OCI-LY7 (cell line): ENCODE measurements around the gene KCNC1. TPM values are rescaled to one million over a fixed set of nuclear protein-coding genes. Genes with fewer than 3 reads are reported as not detected.

ENCODE experiments used
- BruUV-seq: library from RNA; stranded (reverse); fragments of 400-500 nt; replicated peaks from 2 replicates; lab custom pipeline; 2021; lab: Mats Ljungman, UMichigan
- CTCF ChIA-PET: fragments of 300-600 bp; sonication (Branson Sonifier 250); formaldehyde crosslinking; loops from one replicate; lab custom pipeline; 2022; ENCODE audit warnings: antibody characterized with exemption; ENCODE audit not compliant: unreplicated experiment; lab: Charles Lee
- POLR2A ChIA-PET: fragments of 300-600 bp; sonication (Branson Sonifier 250); formaldehyde crosslinking; loops from one replicate; lab custom pipeline; 2022; ENCODE audit warnings: antibody characterized with exemption; lab: Charles Lee
- DNase-seq: peaks from one replicate; pipeline ENCODE4 v3.0.0-alpha.2; 2015; ENCODE audit warnings: low spot score
- H2AFZ ChIP-seq: fragments of 200-600 bp; sonication (generic), shearing (Covaris generic); 2 replicates; pipeline ENCODE4 v1.6.1; 2014; ENCODE audit warnings: mild to moderate bottlenecking, antibody characterized with exemption, low read length, moderate library complexity
- H3K27ac ChIP-seq: fragments of 200-600 bp; sonication (generic); 2 replicates; pipeline ENCODE4 v1.5.1; 2014; ENCODE audit warnings: mixed run types, low read depth, mild to moderate bottlenecking, moderate library complexity, low read length, inconsistent platforms; ENCODE audit not compliant: poor library complexity, severe bottlenecking
- H3K36me3 ChIP-seq: fragments of 200-600 bp; sonication (generic); 2 replicates; pipeline ENCODE4 v1.6.1; 2014; ENCODE audit warnings: mild to moderate bottlenecking, antibody characterized with exemption, low read length, moderate library complexity, mixed read lengths; ENCODE audit not compliant: insufficient read depth
- H3K4me1 ChIP-seq: fragments of 200-600 bp; sonication (generic); 2 replicates; pipeline ENCODE4 v1.5.1; 2014; ENCODE audit warnings: mild to moderate bottlenecking, low read length; ENCODE audit not compliant: insufficient read depth, poor library complexity, severe bottlenecking
- H3K4me2 ChIP-seq: fragments of 200-600 bp; sonication (generic); 2 replicates; pipeline ENCODE4 v1.6.1; 2014; ENCODE audit warnings: mild to moderate bottlenecking, low read length
- H3K4me3 ChIP-seq: fragments of 200-600 bp; sonication (generic); 2 replicates; pipeline ENCODE4 v1.5.1; 2014; ENCODE audit warnings: mild to moderate bottlenecking, low read depth, low read length; ENCODE audit not compliant: poor library complexity, severe bottlenecking
- H3K79me2 ChIP-seq: fragments of 200-600 bp; sonication (generic); 2 replicates; pipeline ENCODE4 v1.6.1; 2016; ENCODE audit warnings: low read depth, mild to moderate bottlenecking, low read length, moderate library complexity, mixed read lengths; ENCODE audit not compliant: insufficient read depth
- H3K9me2 ChIP-seq: fragments of 200-600 bp; sonication (generic); 2 replicates; pipeline ENCODE4 v1.6.1; 2016; ENCODE audit warnings: mild to moderate bottlenecking, low read length, mixed read lengths; ENCODE audit not compliant: insufficient read depth
- H3K9me3 ChIP-seq: fragments of 200-600 bp; sonication (generic); 2 replicates; pipeline ENCODE4 v1.6.1; 2014; ENCODE audit warnings: mild to moderate bottlenecking, mixed run types, low read length, mixed read lengths
- H4K20me1 ChIP-seq: fragments of 200-600 bp; sonication (generic); 2 replicates; pipeline ENCODE4 v1.6.1; 2014; ENCODE audit warnings: mild to moderate bottlenecking, antibody characterized with exemption, low read length, moderate library complexity, mixed read lengths; ENCODE audit not compliant: insufficient read depth
- EZH2phosphoT487 ChIP-seq: fragments of 200-600 bp; sonication (generic); IDR thresholded peaks from 2 replicates; pipeline ENCODE4 v1.6.1; 2018; ENCODE audit warnings: low read depth, borderline replicate concordance, mild to moderate bottlenecking, mixed run types, antibody characterized with exemption, low read length, moderate library complexity, mixed read lengths
- intact Hi-C: fragments of 100-400 bp; cut with micrococcal nuclease; formaldehyde crosslinking; loops from one replicate; pipeline ENCODE4 v1.10.0; 2022; ENCODE audit not compliant: unreplicated experiment
- total RNA-seq, 2 experiments: library from RNA; depleted of rRNA in 1 of 2; stranded (reverse); fragments of >200 nt in 1 of 2; shearing (Covaris generic) in 1 of 2; gene quantifications; 2 replicates each; pipeline ENCODE4 v1.2.3, GENCODE V29; 2014 to 2022
- TF ChIP-seq, protein P1 (sequence below): fragments of 200-600 bp; sonication (generic); conservative IDR thresholded peaks from 2 replicates; pipeline ENCODE4 v1.5.1; 2014; ENCODE audit warnings: mild to moderate bottlenecking, antibody characterized with exemption, low read length, moderate library complexity, mixed read lengths

Gene KCNC1
- total RNA-seq, 2 experiments from 2014 or later = not detected

GRCh38 chr11:17821648-17822400 lies 87.2 kb downstream of the KCNC1 start:
- BruUV-seq = no TSS peak
- H3K79me2 ChIP-seq = no peaks in the 10 kb centered on the region
- no peak for DNase-seq
- H3K36me3 ChIP-seq = no peaks in the 10 kb centered on the region
- no peaks in the 10 kb centered on the region for H4K20me1 ChIP-seq
- no peak overlapping the region for H2AFZ ChIP-seq
- no peak overlapping the region for H3K4me2 ChIP-seq
- no peaks in the 10 kb centered on the region for H3K4me1 ChIP-seq
- POLR2A ChIA-PET = no interaction called here
- H3K9me2 ChIP-seq = no peaks in the 10 kb centered on the region
- no peak overlapping the region for H3K27ac ChIP-seq
- H3K9me3 ChIP-seq = no peaks in the 10 kb centered on the region
- intact Hi-C loops = no loop called here
- TF ChIP-seq, protein P1, sequence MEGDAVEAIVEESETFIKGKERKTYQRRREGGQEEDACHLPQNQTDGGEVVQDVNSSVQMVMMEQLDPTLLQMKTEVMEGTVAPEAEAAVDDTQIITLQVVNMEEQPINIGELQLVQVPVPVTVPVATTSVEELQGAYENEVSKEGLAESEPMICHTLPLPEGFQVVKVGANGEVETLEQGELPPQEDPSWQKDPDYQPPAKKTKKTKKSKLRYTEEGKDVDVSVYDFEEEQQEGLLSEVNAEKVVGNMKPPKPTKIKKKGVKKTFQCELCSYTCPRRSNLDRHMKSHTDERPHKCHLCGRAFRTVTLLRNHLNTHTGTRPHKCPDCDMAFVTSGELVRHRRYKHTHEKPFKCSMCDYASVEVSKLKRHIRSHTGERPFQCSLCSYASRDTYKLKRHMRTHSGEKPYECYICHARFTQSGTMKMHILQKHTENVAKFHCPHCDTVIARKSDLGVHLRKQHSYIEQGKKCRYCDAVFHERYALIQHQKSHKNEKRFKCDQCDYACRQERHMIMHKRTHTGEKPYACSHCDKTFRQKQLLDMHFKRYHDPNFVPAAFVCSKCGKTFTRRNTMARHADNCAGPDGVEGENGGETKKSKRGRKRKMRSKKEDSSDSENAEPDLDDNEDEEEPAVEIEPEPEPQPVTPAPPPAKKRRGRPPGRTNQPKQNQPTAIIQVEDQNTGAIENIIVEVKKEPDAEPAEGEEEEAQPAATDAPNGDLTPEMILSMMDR = no peak
- TF ChIP-seq EZH2phosphoT487 = no peak
- CTCF ChIA-PET = no interaction called here
- no peak overlapping the region for H3K4me3 ChIP-seq

- no peaks in the 10 kb centered on the region for H4K20me1 ChIP-seq
- no peaks in the 10 kb centered on the region for H3K79me2 ChIP-seq
- no peaks in the 10 kb centered on the region for H3K36me3 ChIP-seq
- H3K4me2 ChIP-seq = no peak overlapping the region
- H2AFZ ChIP-seq = no peak overlapping the region
- no peaks in the 10 kb centered on the region for H3K9me2 ChIP-seq
- BruUV-seq = no TSS peak
- no peaks in the 10 kb centered on the region for H3K4me1 ChIP-seq
- ChIA-PET CTCF (no interaction called here), POLR2A (no interaction called here)
- H3K9me3 ChIP-seq = no peaks in the 10 kb centered on the region
- H3K4me3 ChIP-seq = no peak overlapping the region
- DNase-seq = no peak
- no peak overlapping the region for H3K27ac ChIP-seq
- intact Hi-C loops = no loop called here
- TF ChIP-seq, protein P1 = no peak
- TF ChIP-seq EZH2phosphoT487 = no peak
These were observed 87.8 kb downstream of the KCNC1 start for GRCh38 chr11:17822401-17822781.

DNA sequence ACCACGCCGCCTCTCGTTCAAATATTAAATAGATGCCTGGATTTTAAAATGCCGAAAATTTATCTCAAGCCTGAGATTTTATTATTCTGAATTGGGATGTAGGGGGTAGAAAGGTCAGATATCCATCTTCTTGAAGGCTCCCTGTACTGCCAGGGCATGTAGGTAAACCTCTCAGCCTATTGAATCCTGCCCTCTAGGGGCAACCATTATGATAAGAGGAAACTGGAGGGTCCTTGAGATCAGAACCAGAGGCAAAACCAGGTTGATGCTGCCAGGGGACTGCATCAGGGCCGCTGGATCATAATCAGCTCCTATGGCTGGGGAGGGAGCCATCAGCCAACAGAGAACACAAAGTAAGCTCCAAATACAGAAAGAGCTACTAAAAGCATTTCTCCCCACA lies 92.4 kb downstream of the KCNC1 start:
- H3K79me2 ChIP-seq = no peaks in the 10 kb centered on the region
- no peaks in the 10 kb centered on the region for H3K9me2 ChIP-seq
- no peak for DNase-seq
- H3K36me3 ChIP-seq = no peaks in the 10 kb centered on the region
- no peak overlapping the region for H3K4me2 ChIP-seq
- ChIA-PET POLR2A (interaction anchor here (1.4 kb wide), 1 partner anchor 14 kb away, joined by 3 read pairs; no protein-coding TSS in a partner anchor), CTCF (no interaction called here)
- H3K9me3 ChIP-seq = no peaks in the 10 kb centered on the region
- H3K4me3 ChIP-seq = no peak overlapping the region
- H3K4me1 ChIP-seq = no peaks in the 10 kb centered on the region
- BruUV-seq = no TSS peak
- H4K20me1 ChIP-seq = no peaks in the 10 kb centered on the region
- intact Hi-C loops = no loop called here
- no peak overlapping the region for H3K27ac ChIP-seq
- H2AFZ ChIP-seq = no peak overlapping the region
- TF ChIP-seq, protein P1 = peak; percentile 48
- no peak for TF ChIP-seq EZH2phosphoT487
